Ovary (tissue), 9 donors: ENCODE measurements around the gene EML6. TPM values are rescaled to one million over a fixed set of nuclear protein-coding genes. Genes with fewer than 3 reads are reported as not detected.
"Not testable (repeated sequence)": the region's sequence is repeated elsewhere in the genome, so short reads cannot be mapped to it uniquely, and the experiment has no call there.

Experiments used
- DNase-seq, 5 donors: peaks; one replicate each; pipeline ENCODE4 v3.0.0-alpha.2; 2019 to 2020
- H3K27ac ChIP-seq, 2 donors: fragments of 200-600 bp; one replicate each; pipeline versions ENCODE4 v1.5.1 to v1.8.0; 2019 to 2022
- H3K27me3 ChIP-seq: fragments of 200-600 bp; one replicate; pipeline ENCODE4 v1.8.0; 2022
- H3K36me3 ChIP-seq: fragments of 200-600 bp; sonication (generic); one replicate; pipeline ENCODE4 v1.5.1; 2019
- H3K4me1 ChIP-seq: one replicate; pipeline ENCODE4 v1.8.1; 2013; ENCODE audit warnings: mild to moderate bottlenecking, moderate library complexity; ENCODE audit not compliant: insufficient read depth
- H3K4me3 ChIP-seq: fragments of 200-600 bp; sonication (generic); one replicate; pipeline ENCODE4 v1.5.1; 2017
- H3K9me3 ChIP-seq, 2 donors: fragments of 200-600 bp in 1 of 2; sonication (generic) in 1 of 2; one replicate each; pipeline versions ENCODE4 v1.5.1 to v1.8.1; 2013 to 2019; ENCODE audit warnings: mild to moderate bottlenecking in 1 of 2, moderate library complexity in 1 of 2
- CTCF ChIP-seq, 3 donors: fragments of 450-650 bp in 2 of 3; fragments of 200-600 bp in 1 of 3; IDR thresholded peaks; one replicate each; pipeline versions ENCODE4 v1.5.1 to v1.8.0; 2016 to 2022; ENCODE audit warnings: antibody characterized with exemption in 3 of 3, mild to moderate bottlenecking in 1 of 3
- EP300 ChIP-seq: sonication (generic); formaldehyde crosslinking; IDR thresholded peaks from one replicate; pipeline ENCODE4 v1.6.1; 2017; ENCODE audit warnings: antibody characterized with exemption
- POLR2A ChIP-seq: fragments of 450-650 bp; IDR thresholded peaks from one replicate; pipeline ENCODE4 v1.6.1; 2017; ENCODE audit warnings: antibody characterized with exemption, mild to moderate bottlenecking, moderate library complexity
- WGBS, 3 donors: extraction: QIAGEN DNeasy Blood & Tissue Kit in 1 of 3; methylation state at CpG; one replicate each; pipeline versions ENCODE4 v1.1.5 to v1.1.7; 2013 to 2017; 5-methylcytosine and 5-hydroxymethylcytosine counted together
- intact Hi-C, 4 donors: fragments of 100-400 bp; cut with DNase I; formaldehyde crosslinking; loops; one replicate each; pipeline versions ENCODE4 v1.11.0 to v1.15.1; 2022 to 2023
- polyA plus RNA-seq, 2 donors: library from polyadenylated mRNA; stranded (reverse); fragments of 200-250 nt in 1 of 2; fragments of 350-450 nt in 1 of 2; fragmentation: Illumina TruSeq in 1 of 2; extraction: RNeasy Lipid Tissue Mini Kit (QIAGEN cat#74804) in 1 of 2; gene quantifications; one replicate each; pipeline ENCODE4 v1.2.3, GENCODE V29; 2013 to 2014
- total RNA-seq, 7 donors: library from RNA; depleted of rRNA in 2 of 7; stranded (reverse); fragments of >200 nt in 2 of 7; fragmentation: NEBNext Ultra II Directional in 3 of 7; extraction: Animal tissue kit (Norgen Biotek cat#: 25700) in 3 of 7; gene quantifications; one replicate each; pipeline versions ENCODE4 v1.1.0 to v1.2.4, GENCODE V29; 2016 to 2023
- donor health status: DM: no; HTN: no; CAD: no; lungs with moderate emphysema.
- donor health status: DM: no; HTN: no; CAD: no.
- donor health status: Bipolar disorder and iron deficiency.
- donor health status: DM: yes; HTN: yes; CAD: no.
- donor health status: DM: no; HTN: no; CAD: no.
- donor health status: DM: yes; HTN: yes; CAD: no.

EML6 gene
- total and polyA plus RNA-seq, 9 donors = 0.22 to 3.7 (median 0.48) TPM

- TF ChIP-seq POLR2A (no peak), CTCF (IDR thresholded peaks at IDR 0.05) (no peak), EP300 (no peak)
- H3K9me3 ChIP-seq = no peaks in the 10 kb centered on the region
- intact Hi-C loops = no loop called here
- no peaks in the 10 kb centered on the region for H3K36me3 ChIP-seq
- H3K27ac ChIP-seq = no peak overlapping the region
- no peaks in the 10 kb centered on the region for H3K4me1 ChIP-seq
- no peaks in the 10 kb centered on the region for H3K27me3 ChIP-seq
- WGBS, 3 donors = 80 to 84% (median 80%) methylated on average over 3 of the region's 3 CpGs
- no peak for DNase-seq
- no peak overlapping the region for H3K4me3 ChIP-seq
Measured at GRCh38 chr2:54872780-54873179, 149.3 kb downstream of the EML6 start.

- intact Hi-C loops, H3K27ac ChIP-seq, H3K9me3 ChIP-seq, H3K27me3 ChIP-seq, H3K4me1 ChIP-seq, DNase-seq, H3K36me3 ChIP-seq, H3K4me3 ChIP-seq: not testable (repeated sequence)
- WGBS, 3 donors = 78 to 93% (median 86%) methylated on average over 3 of the region's 3 CpGs
Measured at GRCh38 chr2:54873236-54873635, 149.8 kb downstream of the EML6 start.

- intact Hi-C loops = no loop called here
Measured at GRCh38 chr2:54876764-54877163, 153.3 kb downstream of the EML6 start.

GRCh38 chr2:54878182-54878581 lies 154.7 kb downstream of the EML6 start:
- Histone ChIP-seq H3K36me3 (no peaks in the 10 kb centered on the region), H3K9me3 (no peaks in the 10 kb centered on the region), H3K27ac (no peak overlapping the region), H3K27me3 (no peaks in the 10 kb centered on the region), H3K4me3 (no peak overlapping the region), H3K4me1 (peaks cover 1% of the 10 kb centered on the region)
- intact Hi-C loops = no loop called here
- no peak for DNase-seq
- 85 to 86% (median 85%) methylated on average over 4 of the region's 4 CpGs for WGBS, 3 donors
- TF ChIP-seq CTCF (IDR thresholded peaks at IDR 0.05) (no peak), EP300 (no peak), POLR2A (no peak)

More at GRCh38 chr2:54876764-54877163, 153.3 kb downstream of the EML6 start:
- H3K27ac ChIP-seq = no peak overlapping the region
- TF ChIP-seq CTCF (IDR thresholded peaks at IDR 0.05) = no peak
- TF ChIP-seq EP300 = no peak
- TF ChIP-seq POLR2A = no peak
- no peak for DNase-seq
- no peaks in the 10 kb centered on the region for H3K36me3 ChIP-seq
- no peaks in the 10 kb centered on the region for H3K9me3 ChIP-seq
- peaks cover 1% of the 10 kb centered on the region for H3K4me1 ChIP-seq
- H3K27me3 ChIP-seq = no peaks in the 10 kb centered on the region
- 94 to 100% (median 99%) methylated on average over 1 of the region's 1 CpG for WGBS, 3 donors
- no peak overlapping the region for H3K4me3 ChIP-seq

- TF ChIP-seq EP300 = no peak
- no peak for TF ChIP-seq CTCF (IDR thresholded peaks at IDR 0.05)
- no peak for TF ChIP-seq POLR2A
- Histone ChIP-seq H3K27ac (no peak overlapping the region), H3K27me3 (no peaks in the 10 kb centered on the region), H3K9me3 (no peaks in the 10 kb centered on the region), H3K4me3 (no peak overlapping the region), H3K4me1 (peaks cover 1% of the 10 kb centered on the region), H3K36me3 (no peaks in the 10 kb centered on the region)
- intact Hi-C loops = no loop called here
- DNase-seq = no peak
- 91 to 93% (median 93%) methylated on average over 5 of the region's 5 CpGs for WGBS, 3 donors
Measured at GRCh38 chr2:54879032-54879431, 155.6 kb downstream of the EML6 start.
